Activated naive CD4-positive, alpha-beta T cell treated with anti-CD3 and anti-CD28 coated beads, Interleukin-2, amount 50 U/mL, for 72 hours (primary cell): ENCODE results near the gene TNFRSF19. TPM values are rescaled to one million over a fixed set of nuclear protein-coding genes. Genes with fewer than 3 reads are reported as not detected.
"Not testable (repeated sequence)": the region's sequence is repeated elsewhere in the genome, so short reads cannot be mapped to it uniquely, and the experiment has no call there.

Experiments
- ATAC-seq, 2 donors: fragments of 150-1000 bp; cut with Tn5 transposase; 2 replicates each; pipeline ENCODE4 v1.10.0; 2021; ENCODE audit warnings: mild to moderate bottlenecking in 2 of 2, moderate library complexity in 2 of 2
- DNase-seq, 2 donors: peaks; one replicate each; pipeline ENCODE4 v3.0.0; 2021 to 2022; ENCODE audit warnings: low spot score in 2 of 2
- H3K27ac Mint-ChIP-seq, 2 donors: one replicate each; pipeline ENCODE4 v1.8.0; 2022; ENCODE audit warnings: mild to moderate bottlenecking in 2 of 2, mixed read lengths in 2 of 2
- H3K36me3 Mint-ChIP-seq, 2 donors: one replicate each; pipeline ENCODE4 v1.8.0; 2022; ENCODE audit warnings: mixed read lengths in 2 of 2
- H3K9me3 Mint-ChIP-seq, 2 donors: one replicate each; pipeline ENCODE4 v1.8.0; 2022; ENCODE audit warnings: mixed read lengths in 2 of 2
- total RNA-seq, 2 donors: library from RNA; stranded (reverse); gene quantifications; one replicate each; pipeline ENCODE4 v1.2.3, GENCODE V29; 2022

The TNFRSF19 gene
- total RNA-seq, 2 donors from 2014 or later: not detected

DNA sequence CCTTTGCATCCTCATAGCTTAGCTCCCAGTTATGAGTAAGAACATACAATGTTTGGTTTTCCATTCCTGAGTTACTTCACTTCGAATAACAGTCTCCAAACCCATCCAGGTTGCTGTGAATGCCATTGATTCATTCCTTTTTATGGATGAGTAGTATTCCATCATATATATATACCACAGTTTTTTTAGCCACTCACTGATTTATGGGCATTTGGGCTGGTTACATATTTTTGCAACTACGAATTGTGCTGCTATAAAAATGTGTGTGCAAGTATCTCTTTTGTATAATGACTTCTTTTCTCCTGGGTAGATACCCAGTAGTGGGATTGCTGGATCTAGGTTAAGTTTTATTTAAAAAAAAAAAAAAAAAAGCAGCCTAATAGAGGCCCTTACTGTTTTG, 14.1 kb downstream of the TNFRSF19 start:
- no peak for DNase-seq
- H3K27ac Mint-ChIP-seq: no peak overlapping the region
- H3K36me3 Mint-ChIP-seq: no peaks in the 10 kb centered on the region
- ATAC-seq: no peak
- no peaks in the 10 kb centered on the region for H3K9me3 Mint-ChIP-seq

DNA sequence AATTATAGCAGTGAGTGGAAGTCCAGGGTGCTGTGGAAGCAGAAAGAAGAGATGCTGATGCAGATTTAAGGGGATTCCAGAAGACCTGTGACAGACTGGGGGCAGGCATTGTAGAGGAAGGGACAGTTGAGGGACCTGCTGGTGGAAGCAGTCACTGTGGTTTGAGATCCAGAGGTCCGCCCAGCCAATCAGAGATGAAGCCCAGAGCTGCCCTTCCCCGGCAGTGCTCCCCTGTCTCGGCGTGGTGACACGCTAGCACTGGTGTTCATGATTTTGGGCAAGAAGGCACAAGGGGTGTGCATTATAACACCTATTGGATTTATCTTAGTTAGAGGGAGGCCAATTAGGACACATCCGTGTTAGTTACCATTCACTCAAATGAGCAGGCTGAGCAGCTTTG, 16.1 kb downstream of the TNFRSF19 start:
- ATAC-seq: no peak
- DNase-seq: no peak
- Mint-ChIP-seq H3K27ac (no peak overlapping the region), H3K9me3 (no peaks in the 10 kb centered on the region), H3K36me3 (no peaks in the 10 kb centered on the region)

DNA sequence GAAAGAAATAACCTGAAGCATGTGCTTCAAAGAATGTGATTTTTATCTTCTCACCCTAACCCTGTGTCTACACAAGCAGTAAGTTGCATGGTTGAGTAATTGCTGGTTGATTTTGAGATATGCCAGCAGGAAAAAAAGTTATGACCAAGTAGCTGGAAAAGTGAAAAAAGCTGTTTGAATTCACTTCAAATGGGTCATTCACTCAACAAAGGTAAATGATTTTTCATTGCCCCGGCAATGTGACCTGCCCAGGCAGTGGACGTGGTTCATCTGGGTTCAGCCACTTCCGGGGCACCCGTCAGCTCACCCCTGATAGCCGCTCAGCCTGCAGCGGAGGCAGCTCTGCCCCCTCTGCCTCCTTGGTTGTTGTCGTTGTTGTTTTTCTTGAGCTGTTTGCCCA, 18.5 kb downstream of the TNFRSF19 start:
- no peaks in the 10 kb centered on the region for H3K9me3 Mint-ChIP-seq
- no peak for ATAC-seq

DNA sequence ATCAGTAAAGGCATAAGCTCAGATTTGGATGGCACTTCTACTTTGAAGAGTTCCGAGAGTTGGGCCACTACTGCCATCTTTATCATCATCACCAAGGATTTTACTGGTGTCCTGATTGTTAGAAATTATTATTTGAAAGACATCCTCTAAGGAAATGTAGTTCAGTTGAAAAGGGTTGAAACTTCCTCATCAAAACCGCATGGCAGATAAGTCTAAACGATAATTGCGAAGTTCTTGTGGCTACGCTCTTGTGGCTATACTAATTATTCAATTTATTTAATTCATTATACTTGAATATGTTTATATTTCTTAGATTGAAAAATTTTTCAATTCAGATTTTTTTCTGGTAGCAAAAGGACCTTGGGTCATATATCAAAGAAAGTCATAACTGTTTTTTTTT, 22.4 kb downstream of the TNFRSF19 start:
- peaks cover 0 to 5% of the 10 kb centered on the region in 2 donors for H3K9me3 Mint-ChIP-seq
- H3K36me3 Mint-ChIP-seq: peaks cover 0 to 9% of the 10 kb centered on the region in 2 donors
- DNase-seq: no peak
- no peak overlapping the region for H3K27ac Mint-ChIP-seq
- ATAC-seq: no peak

More for the DNA sequence above, 18.5 kb downstream of the TNFRSF19 start:
- no peak overlapping the region for H3K27ac Mint-ChIP-seq
- no peak for DNase-seq
- H3K36me3 Mint-ChIP-seq: no peaks in the 10 kb centered on the region

DNA sequence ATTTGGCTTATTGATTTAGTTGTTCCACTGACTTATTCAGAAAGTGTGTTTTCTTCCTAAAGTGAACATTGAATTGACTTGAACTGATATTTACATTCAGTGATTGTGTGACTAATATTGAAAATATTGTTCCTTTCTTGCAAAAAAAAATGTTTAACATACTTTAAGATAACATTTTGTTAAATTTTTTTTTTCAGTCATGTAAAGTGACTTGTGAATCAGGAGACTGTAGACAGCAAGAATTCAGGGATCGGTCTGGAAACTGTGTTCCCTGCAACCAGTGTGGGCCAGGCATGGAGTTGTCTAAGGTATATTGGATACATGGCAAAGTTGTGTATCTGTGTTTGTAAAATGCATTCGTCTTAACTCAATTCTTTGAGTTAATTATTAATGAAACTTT, 22.9 kb downstream of the TNFRSF19 start:
- ATAC-seq (no peak), DNase-seq (no peak)
- Mint-ChIP-seq H3K36me3 (peaks cover 0 to 9% of the 10 kb centered on the region in 2 donors), H3K27ac (no peak overlapping the region), H3K9me3 (peaks cover 0 to 5% of the 10 kb centered on the region in 2 donors)

DNA sequence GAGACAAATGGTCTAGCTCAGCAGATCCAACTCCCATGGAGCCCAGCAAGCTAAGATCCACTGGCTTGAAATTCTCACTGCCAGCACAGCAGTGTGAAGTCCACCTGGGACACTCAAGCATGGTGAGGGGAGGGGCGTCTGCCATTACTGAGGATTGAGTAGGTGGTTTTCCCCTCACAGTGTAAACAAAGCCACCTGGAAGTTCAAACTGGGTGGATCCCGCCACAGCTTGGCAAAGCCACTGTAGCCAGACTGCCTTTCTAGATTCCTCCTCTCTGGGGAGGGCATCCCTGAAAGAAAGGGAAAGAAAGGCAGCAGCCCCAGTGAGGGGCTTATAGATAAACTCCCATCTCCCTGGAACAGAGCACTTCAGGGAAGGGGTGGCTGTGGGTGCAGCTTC, 24.1 kb downstream of the TNFRSF19 start:
- peaks cover 3 to 13% of the 10 kb centered on the region in 2 donors for H3K36me3 Mint-ChIP-seq
- not testable (repeated sequence) for DNase-seq, H3K27ac Mint-ChIP-seq, ATAC-seq, H3K9me3 Mint-ChIP-seq

DNA sequence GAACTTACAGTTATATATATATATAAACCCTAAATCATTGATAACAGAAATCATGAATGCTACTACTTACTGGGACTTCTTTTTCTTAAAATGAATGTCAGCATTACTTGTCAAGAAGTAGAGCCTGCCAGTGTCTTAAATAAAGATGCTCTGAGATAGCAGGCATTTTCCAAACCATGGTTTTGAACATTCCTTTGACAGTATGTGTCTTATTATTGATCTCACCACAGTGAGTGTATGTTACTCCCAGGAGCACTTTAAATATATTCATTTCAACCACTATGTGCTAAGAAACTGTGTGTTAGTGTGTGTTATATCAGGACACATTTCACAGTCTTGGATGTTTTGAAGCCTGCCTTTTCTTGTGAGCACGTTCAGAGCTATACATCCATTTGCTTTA, 28.2 kb downstream of the TNFRSF19 start:
- Mint-ChIP-seq H3K27ac (no peak overlapping the region), H3K9me3 (peaks cover 0 to 12% of the 10 kb centered on the region in 2 donors)

DNA sequence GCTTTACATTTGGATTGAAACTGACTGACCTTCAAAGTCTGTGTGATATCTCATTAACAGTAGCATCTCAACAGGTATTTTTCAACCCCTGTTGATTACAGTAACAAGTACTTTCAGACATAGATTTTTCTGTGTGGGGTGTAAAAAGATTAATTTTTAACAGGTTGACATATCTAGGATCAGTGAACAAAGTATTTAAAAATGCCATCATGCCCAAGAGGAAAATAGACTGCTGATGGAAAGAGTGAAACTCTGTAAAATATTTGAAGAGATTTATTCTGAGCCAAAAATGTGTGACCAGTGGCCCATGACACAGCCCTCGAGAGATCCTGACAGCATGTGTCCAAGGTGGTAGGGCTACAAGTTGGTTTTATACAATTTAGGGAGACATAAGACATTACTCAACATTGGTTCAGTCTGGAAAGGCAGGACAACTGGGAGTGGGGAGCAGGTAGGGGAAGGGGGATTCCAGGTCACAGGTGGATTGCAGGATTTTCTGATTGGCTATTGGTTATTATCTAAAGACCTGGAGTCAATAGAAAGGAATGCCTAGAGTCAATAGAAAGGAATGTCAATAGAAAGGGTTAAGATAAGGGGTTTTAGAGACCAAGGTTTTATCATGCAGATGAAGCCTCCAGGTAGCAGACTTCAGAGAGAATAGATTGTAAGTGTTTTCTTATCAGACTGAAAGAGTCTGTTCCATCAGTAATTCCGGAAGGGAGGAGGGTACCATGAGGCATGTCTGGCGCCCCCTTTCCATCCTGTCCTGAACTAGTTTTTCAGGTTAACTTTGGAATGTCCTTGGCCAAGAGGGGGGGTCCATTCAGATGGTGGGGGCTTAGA, 29.1 kb downstream of the TNFRSF19 start:
- Mint-ChIP-seq H3K36me3 (peaks cover 6 to 18% of the 10 kb centered on the region in 2 donors), H3K9me3 (peaks cover 0 to 12% of the 10 kb centered on the region in 2 donors), H3K27ac (no peak overlapping the region)
- DNase-seq (no peak), ATAC-seq (no peak)

More for the DNA sequence above, 28.2 kb downstream of the TNFRSF19 start:
- H3K36me3 Mint-ChIP-seq: peaks cover 6 to 18% of the 10 kb centered on the region in 2 donors
- ATAC-seq: no peak
- no peak for DNase-seq

DNA sequence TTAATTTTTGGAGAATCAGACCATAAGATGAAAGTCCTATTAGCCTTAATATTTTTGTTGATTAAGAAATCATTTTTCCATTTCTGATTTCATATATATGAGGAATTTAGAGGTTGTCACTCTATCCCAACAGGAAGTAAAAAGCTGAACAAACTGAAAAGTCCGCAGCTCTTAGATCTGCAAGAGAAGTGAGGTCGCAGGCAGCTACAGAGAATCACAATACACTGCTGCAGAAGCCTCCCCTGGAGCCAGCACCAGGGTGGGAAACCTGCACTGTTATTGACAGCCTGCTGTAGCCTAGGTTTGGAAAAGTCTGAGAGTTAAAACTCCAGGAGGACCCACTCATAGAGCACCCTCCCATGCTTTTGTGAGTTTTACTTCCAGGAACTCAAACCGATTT, 29.9 kb downstream of the TNFRSF19 start:
- DNase-seq (no peak), ATAC-seq (no peak)
- H3K27ac Mint-ChIP-seq: no peak overlapping the region
- peaks cover 6 to 13% of the 10 kb centered on the region in 2 donors for H3K36me3 Mint-ChIP-seq
- H3K9me3 Mint-ChIP-seq: peaks cover 0 to 11% of the 10 kb centered on the region in 2 donors

DNA sequence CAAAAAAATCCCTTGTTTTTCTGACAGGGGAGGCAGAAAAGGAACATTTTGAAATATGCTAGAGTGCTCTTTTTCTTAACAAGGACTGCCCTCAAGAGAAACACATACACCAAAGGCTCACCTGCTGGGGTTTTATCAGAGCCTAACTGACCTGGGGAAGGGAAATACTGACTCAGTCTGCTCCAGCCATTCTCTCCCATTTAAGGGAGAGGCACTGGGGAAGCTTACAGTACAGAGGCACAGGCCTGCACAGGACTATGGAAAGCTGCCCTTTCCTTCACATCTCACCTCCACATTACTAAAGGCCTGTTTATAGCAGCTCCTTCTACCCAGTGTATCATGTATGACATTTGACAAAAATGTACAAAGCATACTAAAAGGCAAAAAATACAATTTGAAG, 30.3 kb downstream of the TNFRSF19 start:
- DNase-seq (no peak), ATAC-seq (no peak)
- Mint-ChIP-seq H3K27ac (no peak overlapping the region), H3K36me3 (peaks cover 6 to 9% of the 10 kb centered on the region in 2 donors), H3K9me3 (peaks cover 0 to 7% of the 10 kb centered on the region in 2 donors)

DNA sequence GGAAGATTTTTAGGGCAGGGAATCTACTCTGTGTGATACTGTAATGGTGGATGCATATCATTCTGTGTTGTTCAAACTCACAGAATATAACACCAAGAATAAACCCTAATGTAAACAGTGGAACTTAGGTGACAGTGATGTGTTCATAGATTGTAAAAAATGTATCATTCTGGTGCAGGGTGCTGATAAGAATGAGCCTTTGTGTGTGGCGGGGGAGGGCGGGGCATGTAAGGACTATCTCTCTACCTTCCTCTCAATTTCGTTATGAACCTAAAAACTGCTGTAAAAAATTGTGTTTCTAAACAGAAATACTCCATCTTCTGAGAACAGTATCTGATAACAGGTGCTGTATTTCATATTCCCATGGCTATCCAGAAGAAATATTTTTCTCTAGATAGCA, 35.6 kb downstream of the TNFRSF19 start:
- DNase-seq (no peak), ATAC-seq (no peak)
- Mint-ChIP-seq H3K27ac (no peak overlapping the region), H3K9me3 (no peaks in the 10 kb centered on the region), H3K36me3 (no peaks in the 10 kb centered on the region)

DNA sequence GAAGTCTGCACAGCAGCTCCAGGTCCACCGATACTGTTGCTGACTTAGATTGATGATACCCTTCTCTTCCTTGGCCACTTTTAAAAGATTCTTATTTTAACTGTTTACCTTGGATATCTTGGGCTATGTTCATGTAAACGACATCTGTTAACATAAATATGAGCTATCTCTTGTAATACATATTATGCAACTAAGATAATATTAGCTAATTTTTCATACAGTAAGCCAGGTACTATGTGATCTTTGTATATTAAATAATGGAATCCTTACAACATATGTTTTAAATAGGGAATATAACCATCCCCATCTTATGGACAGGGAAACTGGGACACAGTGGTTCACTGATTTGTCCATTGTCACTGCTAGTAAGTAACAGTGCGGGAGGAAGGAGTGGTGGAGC, 37.9 kb downstream of the TNFRSF19 start:
- DNase-seq (no peak), ATAC-seq (no peak)
- Mint-ChIP-seq H3K9me3 (no peaks in the 10 kb centered on the region), H3K27ac (no peak overlapping the region), H3K36me3 (no peaks in the 10 kb centered on the region)

DNA sequence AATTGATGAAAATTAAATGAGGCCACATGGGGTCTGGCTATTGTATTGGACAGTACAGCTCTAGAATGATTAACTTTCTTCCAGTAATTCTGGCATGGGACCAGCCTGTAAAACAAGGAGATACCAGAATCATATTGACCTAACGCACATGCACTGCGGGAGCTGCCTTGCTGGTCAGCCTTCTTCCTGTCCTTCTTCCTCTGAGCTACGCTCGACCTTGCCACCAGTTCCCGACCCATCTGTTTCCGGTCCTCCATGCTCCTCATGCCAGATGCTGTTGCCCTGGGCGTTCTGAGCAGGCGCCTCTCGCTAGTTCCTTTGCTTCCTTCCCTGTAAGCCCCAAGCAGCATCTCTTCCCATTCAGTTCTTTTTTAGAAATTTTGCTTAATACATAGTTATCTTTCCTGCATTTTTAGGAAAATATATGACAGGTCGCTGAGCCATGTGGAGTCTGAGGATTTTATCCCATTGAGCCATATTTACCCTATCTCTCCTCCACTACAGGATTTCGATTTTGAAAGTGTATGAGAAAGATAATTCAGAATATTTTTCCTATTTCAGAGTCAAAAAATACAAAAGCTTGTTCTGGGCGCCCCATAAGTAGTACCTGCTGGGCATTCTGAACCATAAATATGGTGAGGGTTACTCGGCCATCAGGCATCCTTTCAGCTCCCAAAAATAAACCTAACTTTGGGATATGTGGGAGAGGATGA, 38.6 kb downstream of the TNFRSF19 start:
- DNase-seq (no peak), ATAC-seq (no peak)
- Mint-ChIP-seq H3K27ac (no peak overlapping the region), H3K9me3 (no peaks in the 10 kb centered on the region), H3K36me3 (no peaks in the 10 kb centered on the region)

DNA sequence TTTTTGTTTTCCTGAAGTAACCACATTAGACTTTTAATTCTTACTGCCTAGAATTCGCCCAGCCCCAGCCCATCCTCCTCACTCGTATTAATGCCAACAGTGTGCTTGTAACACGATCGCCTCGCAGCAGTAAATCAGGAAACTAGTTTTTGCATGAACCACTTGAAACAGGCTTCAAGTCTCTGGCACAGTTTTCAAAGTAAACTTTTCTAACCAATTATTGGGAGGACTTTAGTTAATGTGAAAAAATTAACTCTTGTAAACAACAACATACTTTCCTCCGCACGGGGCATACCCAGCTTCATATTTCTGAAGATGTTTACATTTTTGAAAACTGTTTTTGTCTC, 39.2 kb downstream of the TNFRSF19 start:
- no peak overlapping the region for H3K27ac Mint-ChIP-seq
- no peak for ATAC-seq
- DNase-seq: no peak
- no peaks in the 10 kb centered on the region for H3K36me3 Mint-ChIP-seq
- no peaks in the 10 kb centered on the region for H3K9me3 Mint-ChIP-seq

DNA sequence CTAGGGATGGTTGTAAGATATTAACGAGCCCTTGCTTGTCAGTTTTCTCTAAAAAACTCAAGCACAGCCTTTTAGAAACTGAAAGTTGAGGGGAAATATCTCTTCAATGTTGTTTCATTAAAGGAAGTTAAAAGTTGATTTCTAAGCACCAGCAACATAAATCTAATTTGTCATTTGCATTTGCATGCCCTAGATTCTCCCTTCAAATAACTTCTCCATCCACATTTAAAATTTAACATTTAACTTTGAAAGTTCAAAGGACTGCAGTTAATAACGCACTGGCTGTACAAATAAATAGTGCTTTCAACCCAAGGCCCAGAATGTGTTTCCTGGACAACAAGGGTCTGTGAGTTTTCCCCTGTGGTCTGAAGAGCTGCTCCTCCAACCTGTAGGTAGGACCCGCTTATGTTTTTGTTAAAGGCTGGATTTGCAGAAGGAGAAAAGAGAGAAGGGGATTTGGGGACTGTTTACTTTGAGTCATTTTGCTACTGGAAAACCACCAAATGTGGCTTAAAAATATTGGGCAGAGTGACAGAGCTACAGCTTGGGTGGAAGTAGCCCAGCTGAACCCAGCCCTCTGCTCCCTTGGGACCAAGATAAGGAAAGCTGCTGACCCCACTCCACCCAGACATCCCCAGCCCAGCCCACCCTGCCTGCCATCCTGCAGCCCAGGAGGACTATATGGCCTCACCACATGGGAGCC, 39.8 kb downstream of the TNFRSF19 start:
- no peaks in the 10 kb centered on the region for H3K9me3 Mint-ChIP-seq
- no peak for ATAC-seq
- no peak overlapping the region for H3K27ac Mint-ChIP-seq
- H3K36me3 Mint-ChIP-seq: no peaks in the 10 kb centered on the region
- DNase-seq: no peak

DNA sequence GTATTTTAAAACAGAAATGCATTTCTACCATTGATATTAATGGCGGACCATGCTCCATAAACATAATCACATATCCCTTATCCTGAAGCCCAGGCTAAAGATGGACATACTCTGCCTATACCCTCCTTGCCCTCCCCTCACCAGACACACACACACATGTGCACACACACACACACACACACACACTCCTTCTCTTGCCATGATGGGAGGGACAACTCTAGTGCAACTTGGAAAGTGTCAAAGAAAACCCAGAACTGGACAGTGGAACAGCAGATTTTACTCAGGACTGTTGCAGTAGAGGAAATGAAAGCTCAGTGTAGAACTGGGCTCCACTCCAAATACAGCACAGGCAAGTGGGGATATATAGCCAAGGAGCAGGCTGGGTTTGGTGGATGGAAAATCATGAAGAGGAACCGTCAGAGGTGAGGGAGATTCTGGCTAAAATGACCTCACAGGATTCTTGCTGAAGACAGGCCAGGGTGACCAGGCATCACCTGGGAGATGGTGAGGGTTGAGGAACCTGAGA, 40.8 kb downstream of the TNFRSF19 start:
- no peak for ATAC-seq
- H3K36me3 Mint-ChIP-seq: no peaks in the 10 kb centered on the region
- H3K27ac Mint-ChIP-seq: no peak overlapping the region
- DNase-seq: no peak
- H3K9me3 Mint-ChIP-seq: no peaks in the 10 kb centered on the region

DNA sequence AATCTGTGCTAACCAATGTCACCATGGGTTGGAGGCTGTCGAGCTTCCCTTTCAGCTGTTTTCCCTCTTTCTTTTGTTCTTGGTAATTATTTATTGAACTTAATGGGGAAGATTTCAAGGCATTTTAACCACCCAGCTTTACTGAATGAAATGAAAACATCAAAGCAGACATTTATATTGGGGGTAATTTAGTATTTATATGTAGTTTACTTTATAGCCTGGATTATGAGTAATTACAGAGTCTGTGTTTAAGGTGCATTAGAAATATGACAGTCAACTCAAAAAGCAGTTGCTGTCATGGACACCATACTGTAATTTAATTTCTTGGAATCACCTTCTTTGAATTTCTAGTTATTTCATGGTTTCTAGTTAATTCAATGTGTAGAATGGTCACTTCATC, 42.0 kb downstream of the TNFRSF19 start:
- DNase-seq (no peak), ATAC-seq (no peak)
- Mint-ChIP-seq H3K27ac (no peak overlapping the region), H3K9me3 (no peaks in the 10 kb centered on the region), H3K36me3 (no peaks in the 10 kb centered on the region)
